SK-N-MC (cell line): ENCODE results near the gene FASTK.
"Not testable (repeated sequence)": the region's sequence is repeated elsewhere in the genome, so short reads cannot be mapped to it uniquely, and the experiment has no call there.

ENCODE experiments used
- DNase-seq: peaks from one replicate; pipeline ENCODE4 v3.0.0-alpha.2; 2011; ENCODE audit warnings: low read depth, low spot score
- H3K27ac ChIP-seq: fragments of 200-600 bp; sonication (generic); 2 replicates; pipeline ENCODE4 v1.5.1; 2016; ENCODE audit warnings: mixed run types
- H3K36me3 ChIP-seq: fragments of 200-600 bp; sonication (generic); 2 replicates; pipeline ENCODE4 v1.6.1; 2017; ENCODE audit warnings: antibody characterized with exemption, low read length, mixed read lengths; ENCODE audit not compliant: insufficient read depth
- H3K4me3 ChIP-seq: fragments of 200-600 bp; sonication (generic); 2 replicates; pipeline ENCODE4 v1.5.1; 2016
- H3K9ac ChIP-seq: fragments of 200-600 bp; sonication (generic); 2 replicates; pipeline ENCODE4 v1.8.0; 2017; ENCODE audit warnings: mixed run types, mixed read lengths; ENCODE audit not compliant: insufficient read length
- H3K9me3 ChIP-seq: fragments of 200-600 bp; sonication (generic); 2 replicates; pipeline ENCODE4 v1.6.1; 2017; ENCODE audit warnings: low read depth, mild to moderate bottlenecking, antibody characterized with exemption, low read length, moderate library complexity, mixed read lengths
- EZH2 ChIP-seq: fragments of 200-600 bp; sonication (generic); IDR thresholded peaks from one replicate; pipeline ENCODE4 v1.6.1; 2017; ENCODE audit warnings: antibody characterized with exemption
- FOXP2 ChIP-seq: optimal IDR thresholded peaks from 2 replicates; pipeline ENCODE3; 2011; ENCODE audit warnings: mild to moderate bottlenecking, moderate library complexity; ENCODE audit not compliant: insufficient read depth; ENCODE audit errors: extremely low read length, control extremely low read depth
- POLR2AphosphoS5 ChIP-seq: IDR thresholded peaks from 2 replicates; pipeline ENCODE4 v1.6.1; 2012; ENCODE audit warnings: mild to moderate bottlenecking, low read depth, low read length, borderline replicate concordance

FASTK gene

DNA sequence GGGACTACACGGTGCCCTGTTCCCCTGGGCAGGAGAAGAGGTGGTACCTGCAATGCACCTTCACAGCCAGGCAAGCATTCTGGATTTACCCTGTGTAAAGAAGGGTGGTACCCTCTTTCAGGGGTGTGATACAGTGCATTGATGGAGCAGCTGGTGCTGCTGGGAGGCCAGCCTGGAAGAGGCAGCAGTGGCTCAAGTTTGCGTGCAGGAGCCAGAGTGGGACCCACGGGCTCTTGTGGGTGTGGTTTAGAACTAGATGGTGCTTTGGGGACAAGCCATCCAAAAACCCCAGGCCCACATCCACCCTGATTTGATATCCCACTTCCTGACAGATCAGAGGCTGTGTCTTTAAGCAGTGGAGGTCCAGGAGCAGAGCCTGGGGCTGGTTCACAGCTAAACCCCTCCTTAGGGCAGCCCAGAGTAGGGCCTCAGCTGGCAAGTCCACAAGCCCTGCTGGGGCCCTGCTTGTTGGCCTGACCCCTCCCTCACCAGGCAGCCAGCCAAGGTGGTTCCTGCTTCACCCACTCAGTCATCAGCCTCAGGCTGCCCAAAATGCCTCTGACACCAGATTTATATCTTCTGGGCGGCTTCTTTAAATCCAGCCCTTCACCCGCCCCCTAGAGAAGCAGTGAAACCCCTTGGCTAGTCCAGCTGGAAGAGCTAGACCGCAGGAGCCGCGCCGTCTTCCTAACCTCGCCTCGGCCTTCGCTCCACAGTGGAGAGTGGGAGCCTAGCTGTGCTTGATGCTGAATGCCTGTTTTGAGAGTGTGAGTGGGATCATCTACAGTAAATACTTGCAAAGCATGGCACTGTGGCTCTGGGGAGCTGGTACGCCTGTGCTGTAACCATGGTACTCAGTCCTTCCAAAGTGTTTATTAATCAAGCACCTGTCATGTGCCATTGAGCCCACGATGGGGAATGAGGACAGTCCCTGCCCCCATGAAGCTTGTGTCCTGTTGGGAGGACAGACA is 33.7 kb downstream of the FASTK start:
- no peak overlapping the region for H3K27ac ChIP-seq
- no peak; the same call in 1 of the 2 replicates for TF ChIP-seq POLR2AphosphoS5
- no peak for TF ChIP-seq EZH2
- no peak for TF ChIP-seq FOXP2
- H3K36me3 ChIP-seq = no peaks in the 10 kb centered on the region
- no peak overlapping the region for H3K4me3 ChIP-seq
- no peaks in the 10 kb centered on the region for H3K9me3 ChIP-seq
- no peak overlapping the region for H3K9ac ChIP-seq
- DNase-seq = no peak

DNA sequence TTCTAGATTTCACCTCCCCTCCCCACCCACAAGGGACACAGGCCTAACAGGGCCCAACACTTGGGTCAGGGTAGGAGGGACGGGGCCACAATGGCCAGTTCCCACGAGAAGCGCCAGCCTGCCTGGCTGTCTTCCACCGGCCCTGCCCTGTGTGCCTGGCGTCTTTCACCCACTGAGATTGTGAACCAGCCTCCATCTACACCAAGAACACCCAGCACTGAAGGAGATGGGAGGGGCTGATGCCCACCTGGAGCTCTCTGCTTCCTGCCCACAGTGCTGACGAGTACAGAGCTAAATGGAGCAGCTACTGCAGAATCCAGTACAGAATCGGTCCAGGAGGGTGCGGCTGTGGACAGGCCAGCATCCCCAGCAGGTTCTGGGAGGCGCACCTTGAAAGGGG is 34.6 kb downstream of the FASTK start:
- DNase-seq = no peak
- TF ChIP-seq EZH2 (no peak), POLR2AphosphoS5 (no peak)
- H3K4me3 ChIP-seq = no peak overlapping the region
- no peaks in the 10 kb centered on the region for H3K9me3 ChIP-seq
- no peak overlapping the region for H3K9ac ChIP-seq
- no peak overlapping the region for H3K27ac ChIP-seq
- no peaks in the 10 kb centered on the region for H3K36me3 ChIP-seq

GRCh38 chr7:151045262-151045661 is 35.3 kb downstream of the FASTK start:
- no peak for DNase-seq
- TF ChIP-seq EZH2 = no peak
- TF ChIP-seq POLR2AphosphoS5 = no peak
- TF ChIP-seq FOXP2 = no peak
- Histone ChIP-seq H3K36me3 (no peaks in the 10 kb centered on the region), H3K9ac (no peak overlapping the region), H3K27ac (no peak overlapping the region), H3K4me3 (no peak overlapping the region), H3K9me3 (no peaks in the 10 kb centered on the region)

DNA sequence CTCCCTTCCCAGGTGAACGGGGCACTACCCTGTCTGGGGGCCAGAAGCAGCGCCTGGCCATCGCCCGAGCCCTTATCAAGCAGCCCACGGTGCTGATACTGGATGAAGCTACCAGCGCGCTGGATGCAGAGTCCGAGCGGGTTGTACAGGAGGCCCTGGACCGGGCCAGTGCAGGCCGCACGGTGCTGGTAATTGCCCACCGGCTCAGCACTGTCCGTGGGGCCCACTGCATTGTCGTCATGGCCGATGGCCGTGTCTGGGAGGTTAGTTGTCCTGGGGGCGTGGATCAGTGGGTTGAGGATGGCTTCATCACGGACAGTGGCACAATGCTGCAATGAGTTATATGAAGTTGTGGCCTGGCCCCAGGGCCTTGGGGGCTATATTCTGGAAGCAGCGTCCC is 36.6 kb downstream of the FASTK start:
- H3K36me3 ChIP-seq = no peaks in the 10 kb centered on the region

GRCh38 chr7:151043449-151043848 is 37.2 kb downstream of the FASTK start:
- H3K27ac ChIP-seq, H3K9ac ChIP-seq, H3K9me3 ChIP-seq, H3K36me3 ChIP-seq, DNase-seq, H3K4me3 ChIP-seq: not testable (repeated sequence)

More for the DNA sequence above, 36.6 kb downstream of the FASTK start:
- Histone ChIP-seq H3K4me3 (no peak overlapping the region), H3K9ac (no peak overlapping the region), H3K9me3 (no peaks in the 10 kb centered on the region), H3K27ac (no peak overlapping the region)
- TF ChIP-seq POLR2AphosphoS5 = no peak
- no peak for DNase-seq

GRCh38 chr7:151040616-151041375 is 39.8 kb downstream of the FASTK start:
- Histone ChIP-seq H3K9ac (no peak overlapping the region), H3K4me3 (no peak overlapping the region), H3K9me3 (no peaks in the 10 kb centered on the region), H3K27ac (no peak overlapping the region), H3K36me3 (no peaks in the 10 kb centered on the region; the same call in 1 of the 2 replicates)
- no peak for DNase-seq
- TF ChIP-seq EZH2 (no peak), POLR2AphosphoS5 (no peak), FOXP2 (no peak)

DNA sequence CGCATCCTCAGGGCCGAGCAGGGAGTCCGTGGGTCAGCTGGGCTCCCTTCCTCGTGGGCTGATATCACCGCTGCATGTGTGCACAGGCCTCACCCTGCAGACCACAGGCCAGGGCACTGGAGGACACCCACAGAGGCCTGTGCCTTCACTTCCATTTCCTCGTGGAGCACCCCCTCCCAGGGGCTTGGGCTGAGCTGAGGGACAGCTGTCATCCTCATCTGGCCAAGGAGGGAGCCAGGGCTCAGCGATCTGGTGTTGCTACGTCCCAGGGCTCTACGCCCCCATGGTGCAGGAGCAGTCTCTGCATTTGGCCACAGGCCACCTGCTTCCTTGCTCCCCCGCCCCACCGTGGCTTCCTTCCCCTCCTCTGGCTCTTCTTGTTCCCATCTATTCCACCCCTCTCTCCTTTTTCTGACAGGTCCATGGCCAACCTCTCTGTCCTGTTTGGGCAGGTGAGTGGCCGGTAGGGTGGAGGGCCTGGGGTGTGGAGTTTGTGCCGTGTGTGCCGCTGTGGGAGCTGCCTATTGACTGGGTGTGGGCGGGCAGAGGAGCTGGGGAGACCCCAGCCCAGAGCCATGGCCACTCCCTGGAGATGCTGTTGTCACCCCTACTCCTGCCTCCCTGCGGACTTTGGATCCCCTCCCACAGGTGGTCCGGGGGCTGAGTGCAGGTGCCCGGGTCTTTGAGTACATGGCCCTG is 40.6 kb downstream of the FASTK start:
- H3K4me3 ChIP-seq = no peak overlapping the region
- no peaks in the 10 kb centered on the region for H3K9me3 ChIP-seq
- no peak for TF ChIP-seq EZH2
- TF ChIP-seq FOXP2 = no peak
- no peak for TF ChIP-seq POLR2AphosphoS5
- H3K36me3 ChIP-seq = peaks cover 3% of the 10 kb centered on the region; the same call in 1 of the 2 replicates
- H3K9ac ChIP-seq = no peak overlapping the region
- DNase-seq = no peak
- H3K27ac ChIP-seq = no peak overlapping the region

DNA sequence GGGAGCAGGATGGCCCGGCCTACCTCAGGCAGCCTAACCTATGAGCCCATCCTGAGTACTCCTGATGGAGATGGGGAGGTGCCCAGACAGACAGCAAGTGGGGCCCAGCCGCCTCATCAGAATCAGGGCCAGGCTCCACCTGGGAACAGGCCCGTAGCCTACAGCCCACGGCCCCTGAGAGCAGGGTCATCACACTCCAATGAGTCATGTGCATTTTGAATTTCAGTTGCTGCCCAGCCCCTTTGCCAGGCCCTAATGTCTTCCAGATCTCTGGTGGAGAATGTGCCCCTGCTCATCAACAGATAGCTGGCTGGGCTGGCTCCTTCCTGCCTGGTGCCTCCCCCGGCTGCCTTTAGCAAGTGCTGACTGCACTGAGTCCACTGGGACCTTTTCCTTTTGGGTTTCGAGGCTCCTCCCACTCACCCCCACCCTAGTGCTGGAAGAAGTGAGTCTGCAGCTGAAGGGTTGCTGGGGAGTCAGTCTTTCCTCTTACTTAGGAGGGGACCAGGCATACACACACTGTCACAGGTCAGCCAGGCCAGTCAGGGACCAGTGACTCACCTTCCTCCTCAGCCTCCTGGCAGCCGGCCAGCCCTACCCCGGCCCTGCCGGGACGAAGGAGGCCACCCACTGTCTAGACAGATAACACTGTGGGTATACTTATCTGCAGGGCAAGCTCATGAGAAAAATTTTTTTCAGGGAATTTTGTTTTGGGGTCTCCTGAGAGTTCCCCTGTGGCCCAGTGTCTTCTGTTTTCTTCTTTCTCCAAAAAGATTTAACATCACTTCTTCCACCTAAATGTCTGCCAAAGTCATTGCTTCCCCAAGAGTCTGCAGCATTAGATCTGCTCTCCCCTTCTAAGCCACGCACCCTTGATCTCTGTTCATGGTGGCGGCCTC is 41.4 kb downstream of the FASTK start:
- TF ChIP-seq EZH2 (no peak), FOXP2 (no peak), POLR2AphosphoS5 (no peak; the same call in 1 of the 2 replicates)
- no peaks in the 10 kb centered on the region for H3K9me3 ChIP-seq
- no peak overlapping the region for H3K4me3 ChIP-seq
- peaks cover 11% of the 10 kb centered on the region; the same call in 1 of the 2 replicates for H3K36me3 ChIP-seq
- 0 out of 2 replicates have a peak overlapping the region, but pooled peaks have one; percentile 31 for H3K27ac ChIP-seq
- H3K9ac ChIP-seq = peak overlapping the region; percentile 3
- no peak for DNase-seq
